Fibroblast of villous mesenchyme (primary cell): ENCODE data around the gene DDX17. TPM values are rescaled to one million over a fixed set of nuclear protein-coding genes. Genes with fewer than 3 reads are reported as not detected.

Experiments
- DNase-seq: peaks from one replicate; pipeline ENCODE4 v3.0.0-alpha.2; 2010; ENCODE audit warnings: low read depth
- H3K4me3 ChIP-seq: 2 replicates; pipeline ENCODE4 v1.5.1; 2011; ENCODE audit warnings: low read depth, mild to moderate bottlenecking, low read length
- CTCF ChIP-seq: IDR thresholded peaks from 2 replicates; pipeline ENCODE4 v1.5.1; 2012; ENCODE audit warnings: low read depth, mild to moderate bottlenecking, low read length; ENCODE audit not compliant: insufficient read depth
- total RNA-seq: library from RNA; depleted of rRNA; stranded (reverse); fragments of >200 nt; gene quantifications from 2 replicates; pipeline ENCODE4 v1.2.3, GENCODE V29; 2012

Gene DDX17
- total RNA-seq, 1 donor = 454 TPM

GRCh38 chr22:38523479-38523878, 17.4 kb upstream of the DDX17 start:
- TF ChIP-seq CTCF = no peak
- H3K4me3 ChIP-seq = no peak overlapping the region
- no peak for DNase-seq

- no peak for DNase-seq
- TF ChIP-seq CTCF = no peak
- no peak overlapping the region for H3K4me3 ChIP-seq
Measured at GRCh38 chr22:38523029-38523428, 16.9 kb upstream of the DDX17 start.

GRCh38 chr22:38519453-38520250, 13.5 kb upstream of the DDX17 start:
- H3K4me3 ChIP-seq = no peak overlapping the region
- TF ChIP-seq CTCF = no peak
- DNase-seq = no peak

GRCh38 chr22:38518620-38519019, 12.5 kb upstream of the DDX17 start:
- no peak for DNase-seq
- TF ChIP-seq CTCF = no peak
- H3K4me3 ChIP-seq = no peak overlapping the region

GRCh38 chr22:38513063-38513462, 7.0 kb upstream of the DDX17 start:
- H3K4me3 ChIP-seq = no peak overlapping the region
- no peak for DNase-seq
- TF ChIP-seq CTCF = no peak

GRCh38 chr22:38510416-38510970, 4.4 kb upstream of the DDX17 start:
- DNase-seq = no peak
- H3K4me3 ChIP-seq = no peak overlapping the region
- no peak for TF ChIP-seq CTCF

- DNase-seq = peak; percentile 67
Measured at GRCh38 chr22:38505541-38506117, 482 bp downstream of the DDX17 start.

More at GRCh38 chr22:38505541-38506117, 482 bp downstream of the DDX17 start:
- no peak for TF ChIP-seq CTCF
- peak overlapping the region; percentile 74 for H3K4me3 ChIP-seq
